Stomach (tissue), 4 donors: ENCODE data around the gene LSMEM2.

Experiments used
- CTCF ChIP-seq, 7 experiments: fragments of 450-650 bp in 4 of 7; fragments of 200-600 bp in 3 of 7; sonication (generic) in 3 of 7; IDR thresholded peaks; one replicate each; pipeline ENCODE4 v1.5.1; 2016 to 2019; ENCODE audit warnings: antibody characterized with exemption in 7 of 7, control low read depth in 2 of 7, mild to moderate bottlenecking in 1 of 7
- EP300 ChIP-seq: sonication (generic); formaldehyde crosslinking; IDR thresholded peaks from one replicate; pipeline ENCODE4 v1.6.1; 2017; ENCODE audit warnings: antibody characterized with exemption
- POLR2A ChIP-seq, 4 donors: fragments of 450-650 bp; IDR thresholded peaks; one replicate each; pipeline ENCODE4 v1.6.1; 2016; ENCODE audit warnings: antibody characterized with exemption in 4 of 4, control low read depth in 2 of 4, mild to moderate bottlenecking in 1 of 4, moderate library complexity in 1 of 4
- POLR2AphosphoS5 ChIP-seq, 3 donors: sonication (generic); formaldehyde crosslinking; IDR thresholded peaks; one replicate each; pipeline ENCODE4 v1.6.1; 2016; ENCODE audit warnings: antibody characterized with exemption in 3 of 3

DNA sequence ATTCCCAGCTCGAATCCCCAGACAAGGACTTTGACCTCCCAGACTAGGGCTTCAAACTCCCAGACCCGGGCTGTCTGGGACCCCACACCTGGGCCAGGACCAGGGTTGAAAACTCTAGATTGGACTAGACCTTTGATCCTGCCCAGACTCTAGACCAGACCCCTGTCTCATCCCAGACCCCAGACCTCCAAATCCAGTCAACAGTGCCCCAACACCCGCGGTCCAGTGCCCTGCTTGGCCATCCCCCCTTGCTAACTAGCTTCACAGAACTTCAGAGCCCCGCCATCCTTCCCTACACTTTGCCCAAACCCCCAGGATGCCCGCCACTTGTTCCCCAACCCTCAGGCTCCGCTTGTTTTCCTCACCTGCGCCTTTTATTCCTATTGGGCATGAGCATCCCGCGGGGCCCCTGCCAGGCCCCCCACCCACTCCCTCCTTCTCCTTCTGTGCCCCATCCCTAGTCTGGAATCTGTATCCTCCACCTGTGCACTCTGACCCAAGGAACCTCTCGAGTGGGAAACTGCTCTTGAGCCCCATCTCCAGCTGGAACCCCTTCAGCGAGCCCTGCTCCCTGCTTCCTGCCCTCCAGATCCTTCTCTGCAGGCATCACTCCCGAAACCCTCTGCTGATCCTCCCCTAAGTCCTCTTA lies 42.3 kb upstream of the LSMEM2 start:
- no peak for TF ChIP-seq CTCF (IDR thresholded peaks at IDR 0.05)
- no peak for TF ChIP-seq EP300
- no peak for TF ChIP-seq POLR2AphosphoS5 (IDR thresholded peaks at IDR 0.05)
- TF ChIP-seq POLR2A (IDR thresholded peaks at IDR 0.05), result no peak
